Adipocyte (in vitro differentiated cells): ENCODE measurements around the gene RBBP7.
A peak's percentile ranks its signal among the peaks of the same experiment; 100 is the strongest.

Experiments used
- DNase-seq: peaks from one replicate; pipeline ENCODE4 v3.0.0-alpha.2; 2015; ENCODE audit warnings: low read depth
- H3K27me3 ChIP-seq: replicated peaks from 2 replicates; pipeline ENCODE4 v1.7.0; 2013; ENCODE audit warnings: mild to moderate bottlenecking, low read length, moderate library complexity; ENCODE audit not compliant: control insufficient read depth, insufficient read depth
- H3K36me3 ChIP-seq: 2 replicates; pipeline ENCODE4 v1.7.0; 2013; ENCODE audit warnings: low read length, mild to moderate bottlenecking, moderate library complexity; ENCODE audit not compliant: control insufficient read depth, insufficient read depth, severe bottlenecking
- H3K4me1 ChIP-seq: 2 replicates; pipeline ENCODE4 v1.7.0; 2013; ENCODE audit warnings: mild to moderate bottlenecking, low read length, moderate library complexity; ENCODE audit not compliant: control insufficient read depth, insufficient read depth
- H3K4me3 ChIP-seq: 2 replicates; pipeline ENCODE4 v1.7.0; 2013; ENCODE audit warnings: mild to moderate bottlenecking, low read length, moderate library complexity
- H3K9ac ChIP-seq: 2 replicates; pipeline ENCODE4 v1.7.0; 2013; ENCODE audit warnings: mild to moderate bottlenecking, low read length, moderate library complexity
- H3K9me3 ChIP-seq: 2 replicates; pipeline ENCODE4 v1.7.0; 2013; ENCODE audit warnings: mild to moderate bottlenecking, low read length, moderate library complexity; ENCODE audit not compliant: control insufficient read depth

The RBBP7 gene

GRCh38 chrX:16882702-16883486 lies 12.7 kb upstream of the RBBP7 start:
- peak; percentile 83 for DNase-seq
- H3K27me3 ChIP-seq: peaks cover 29% of the 10 kb centered on the region
- no peaks in the 10 kb centered on the region for H3K36me3 ChIP-seq
- no peaks in the 10 kb centered on the region for H3K4me1 ChIP-seq
- H3K9ac ChIP-seq: peak overlapping the region; percentile 78
- H3K9me3 ChIP-seq: no peaks in the 10 kb centered on the region
- H3K4me3 ChIP-seq: peak overlapping the region; percentile 82

- Histone ChIP-seq H3K4me3 (peak overlapping the region; percentile 82), H3K27me3 (peaks cover 29% of the 10 kb centered on the region), H3K36me3 (no peaks in the 10 kb centered on the region), H3K9ac (no peak overlapping the region), H3K9me3 (no peaks in the 10 kb centered on the region), H3K4me1 (no peaks in the 10 kb centered on the region)
- peak; percentile 3 for DNase-seq
Measured at GRCh38 chrX:16882169-16882568, 12.0 kb upstream of the RBBP7 start.

GRCh38 chrX:16876696-16877095 lies 6.5 kb upstream of the RBBP7 start:
- H3K9me3 ChIP-seq: no peaks in the 10 kb centered on the region
- H3K4me1 ChIP-seq: peaks cover under 1% of the 10 kb centered on the region
- H3K36me3 ChIP-seq: no peaks in the 10 kb centered on the region
- H3K9ac ChIP-seq: no peak overlapping the region
- peaks cover 12% of the 10 kb centered on the region for H3K27me3 ChIP-seq
- no peak overlapping the region for H3K4me3 ChIP-seq
- DNase-seq: no peak

GRCh38 chrX:16874458-16875095 lies 4.4 kb upstream of the RBBP7 start:
- Histone ChIP-seq H3K4me1 (peaks cover 12% of the 10 kb centered on the region), H3K9me3 (no peaks in the 10 kb centered on the region), H3K27me3 (peaks cover 12% of the 10 kb centered on the region), H3K36me3 (no peaks in the 10 kb centered on the region), H3K4me3 (no peak overlapping the region), H3K9ac (no peak overlapping the region)
- DNase-seq: no peak

GRCh38 chrX:16873106-16873505 lies 2.9 kb upstream of the RBBP7 start:
- Histone ChIP-seq H3K9me3 (no peaks in the 10 kb centered on the region), H3K4me3 (no peak overlapping the region), H3K4me1 (peaks cover 12% of the 10 kb centered on the region), H3K9ac (no peak overlapping the region), H3K36me3 (no peaks in the 10 kb centered on the region), H3K27me3 (peaks cover 12% of the 10 kb centered on the region)
- no peak for DNase-seq

- H3K27me3 ChIP-seq: no peaks in the 10 kb centered on the region
- DNase-seq: peak; percentile 52
- H3K36me3 ChIP-seq: no peaks in the 10 kb centered on the region
- H3K4me1 ChIP-seq: peaks cover 12% of the 10 kb centered on the region
- no peaks in the 10 kb centered on the region for H3K9me3 ChIP-seq
- peak overlapping the region; percentile 91 for H3K9ac ChIP-seq
- peak overlapping the region; percentile 81 for H3K4me3 ChIP-seq
Measured at GRCh38 chrX:16870862-16871815, 977 bp upstream of the RBBP7 start.

- Histone ChIP-seq H3K9me3 (no peaks in the 10 kb centered on the region), H3K4me1 (peaks cover 12% of the 10 kb centered on the region), H3K9ac (peak overlapping the region; percentile 85), H3K27me3 (no peaks in the 10 kb centered on the region), H3K36me3 (no peaks in the 10 kb centered on the region), H3K4me3 (peak overlapping the region; percentile 84)
- peak; percentile 63 for DNase-seq
Measured at GRCh38 chrX:16869393-16870094, 618 bp downstream of the RBBP7 start.

GRCh38 chrX:16868920-16869319 lies 1.2 kb downstream of the RBBP7 start:
- Histone ChIP-seq H3K4me1 (peaks cover 12% of the 10 kb centered on the region), H3K9ac (peak overlapping the region; percentile 83), H3K36me3 (no peaks in the 10 kb centered on the region), H3K4me3 (peak overlapping the region; percentile 84), H3K9me3 (no peaks in the 10 kb centered on the region), H3K27me3 (no peaks in the 10 kb centered on the region)
- DNase-seq: no peak

- Histone ChIP-seq H3K27me3 (no peaks in the 10 kb centered on the region), H3K4me3 (peak overlapping the region; percentile 84), H3K4me1 (peaks cover 12% of the 10 kb centered on the region), H3K36me3 (peaks cover under 1% of the 10 kb centered on the region), H3K9me3 (no peaks in the 10 kb centered on the region), H3K9ac (no peak overlapping the region)
- peak; percentile 11 for DNase-seq
Measured at GRCh38 chrX:16867947-16868346, 2.2 kb downstream of the RBBP7 start.

GRCh38 chrX:16862829-16863228 lies 7.3 kb downstream of the RBBP7 start:
- no peak for DNase-seq
- Histone ChIP-seq H3K9me3 (no peaks in the 10 kb centered on the region), H3K36me3 (peaks cover 22% of the 10 kb centered on the region), H3K9ac (no peak overlapping the region), H3K27me3 (no peaks in the 10 kb centered on the region), H3K4me1 (no peaks in the 10 kb centered on the region), H3K4me3 (no peak overlapping the region)
